GM18861 (cell line): Measurements from ENCODE around the gene ANO6.
"Not testable (repeated sequence)": the region's sequence is repeated elsewhere in the genome, so short reads cannot be mapped to it uniquely, and the experiment has no call there.

ENCODE experiments used
- ATAC-seq: cut with Tn5 transposase; IDR thresholded peaks from one replicate; pipeline ENCODE4 v1.9.1; 2021; ENCODE audit not compliant: unreplicated experiment

ANO6 gene

DNA sequence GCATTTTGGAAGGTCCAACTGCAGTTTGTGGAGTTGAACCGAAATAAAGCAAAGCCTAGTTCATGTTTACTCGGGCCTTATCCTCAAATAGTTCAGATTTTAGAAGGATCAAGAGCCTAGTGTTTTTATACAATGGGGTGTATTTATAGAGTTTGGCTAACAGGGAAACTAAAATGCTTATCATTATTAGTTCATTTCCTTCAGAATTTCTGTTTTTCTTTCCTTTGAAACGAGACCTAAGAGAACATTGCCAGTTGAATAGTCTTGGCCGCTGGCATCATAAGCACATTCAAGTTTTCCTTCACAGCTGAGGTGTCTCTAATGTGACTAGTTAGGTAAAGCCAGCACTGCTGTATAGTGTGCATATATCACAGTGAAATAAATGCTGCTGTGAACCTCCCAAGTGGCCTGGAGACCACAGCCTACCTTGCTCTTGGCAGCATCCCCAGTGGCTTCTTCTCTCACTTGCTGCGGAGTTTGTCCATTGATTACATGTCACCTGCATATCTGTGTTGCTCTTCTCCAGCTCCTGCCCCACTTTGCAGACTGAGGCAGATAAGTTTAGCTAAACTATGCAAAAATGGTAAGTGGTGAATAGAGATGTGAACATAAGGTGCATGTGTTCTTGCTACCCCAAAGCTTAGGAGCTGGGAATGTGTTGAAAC, 88.8 kb downstream of the ANO6 start:
- no peak for ATAC-seq

- no peak for ATAC-seq
Observed at GRCh38 chr12:45305907-45306306, 90.0 kb downstream of the ANO6 start.

GRCh38 chr12:45309836-45310626, 94.1 kb downstream of the ANO6 start:
- ATAC-seq, result no peak

DNA sequence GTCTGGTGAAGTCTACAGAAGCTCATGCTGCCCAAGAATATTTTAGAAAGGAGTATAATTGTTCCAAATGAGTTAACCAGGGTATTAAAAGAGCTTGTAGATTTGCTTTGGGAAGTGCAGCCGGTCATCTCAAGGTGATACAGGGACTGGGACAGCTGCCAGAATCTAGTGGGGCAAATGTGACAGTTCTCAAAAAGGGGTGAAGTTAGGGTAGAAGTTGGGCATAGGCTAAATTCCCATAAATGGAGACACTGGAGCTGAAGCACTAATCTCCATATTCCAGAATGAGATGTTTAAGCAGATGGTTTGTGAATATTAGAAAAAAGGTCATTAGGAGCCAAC, 94.7 kb downstream of the ANO6 start:
- no peak for ATAC-seq

GRCh38 chr12:45312012-45312411, 96.1 kb downstream of the ANO6 start:
- ATAC-seq, result no peak

GRCh38 chr12:45314770-45315169, 98.9 kb downstream of the ANO6 start:
- no peak for ATAC-seq

DNA sequence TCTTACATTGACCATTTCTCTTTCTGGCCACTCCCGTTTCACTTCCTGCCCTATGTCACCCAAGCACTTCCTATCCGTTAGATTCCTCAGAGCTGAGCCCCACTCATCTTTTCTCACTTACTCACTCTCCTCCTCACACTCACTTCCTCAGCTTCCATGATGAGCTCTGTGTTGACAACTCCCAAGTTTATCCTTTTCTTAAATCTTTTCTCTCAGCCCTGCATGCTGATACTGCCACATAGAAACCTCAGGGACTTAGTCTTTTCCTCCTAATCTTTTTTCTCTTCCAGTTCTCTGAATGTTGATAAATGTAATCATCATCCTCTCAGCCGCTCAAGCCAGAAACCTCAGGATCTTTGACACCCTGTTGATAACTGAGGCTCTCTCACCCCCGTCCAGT, 99.6 kb downstream of the ANO6 start:
- no peak for ATAC-seq

GRCh38 chr12:45317261-45317660, 101.4 kb downstream of the ANO6 start:
- ATAC-seq, result not testable (repeated sequence)

GRCh38 chr12:45322810-45323209, 106.9 kb downstream of the ANO6 start:
- ATAC-seq, result no peak

- ATAC-seq, result no peak
Observed at GRCh38 chr12:45324391-45324790, 108.5 kb downstream of the ANO6 start.

GRCh38 chr12:45326358-45326975, 110.6 kb downstream of the ANO6 start:
- no peak for ATAC-seq

DNA sequence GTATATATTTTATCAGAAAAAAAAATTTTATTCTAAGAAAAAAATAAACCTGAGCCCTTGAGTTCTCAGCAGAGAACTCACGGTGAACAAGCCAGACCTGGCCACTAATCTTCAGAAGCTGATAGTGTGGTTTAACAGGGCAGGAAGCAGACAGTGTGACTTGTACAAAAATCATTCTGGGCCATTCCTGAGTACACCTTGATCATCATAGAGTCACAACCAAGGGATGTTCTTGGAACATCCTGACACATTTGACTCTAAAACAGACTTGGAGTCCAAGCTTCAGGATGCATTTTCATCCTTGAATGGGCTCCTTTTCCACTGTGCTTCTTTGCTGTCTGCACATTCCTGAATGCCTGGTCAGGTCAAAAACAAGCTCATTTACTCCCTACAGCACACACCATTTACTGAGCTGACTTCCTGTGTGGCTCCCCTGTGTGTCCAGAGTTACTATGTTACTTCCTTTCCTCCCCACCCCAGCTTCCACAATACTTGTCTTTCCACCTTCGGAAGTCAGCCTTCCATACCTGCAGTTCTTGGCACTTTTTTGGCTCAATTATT, 112.0 kb downstream of the ANO6 start:
- ATAC-seq, result no peak

GRCh38 chr12:45329238-45329637, 113.3 kb downstream of the ANO6 start:
- no peak for ATAC-seq

- no peak for ATAC-seq
Observed at GRCh38 chr12:45329702-45330101, 113.8 kb downstream of the ANO6 start.

- ATAC-seq, result peak; percentile 91
Observed at GRCh38 chr12:45331552-45331951, 115.7 kb downstream of the ANO6 start.

- no peak for ATAC-seq
Observed at GRCh38 chr12:45334396-45334795, 118.5 kb downstream of the ANO6 start.

GRCh38 chr12:45336331-45336730, 120.4 kb downstream of the ANO6 start:
- no peak for ATAC-seq

DNA sequence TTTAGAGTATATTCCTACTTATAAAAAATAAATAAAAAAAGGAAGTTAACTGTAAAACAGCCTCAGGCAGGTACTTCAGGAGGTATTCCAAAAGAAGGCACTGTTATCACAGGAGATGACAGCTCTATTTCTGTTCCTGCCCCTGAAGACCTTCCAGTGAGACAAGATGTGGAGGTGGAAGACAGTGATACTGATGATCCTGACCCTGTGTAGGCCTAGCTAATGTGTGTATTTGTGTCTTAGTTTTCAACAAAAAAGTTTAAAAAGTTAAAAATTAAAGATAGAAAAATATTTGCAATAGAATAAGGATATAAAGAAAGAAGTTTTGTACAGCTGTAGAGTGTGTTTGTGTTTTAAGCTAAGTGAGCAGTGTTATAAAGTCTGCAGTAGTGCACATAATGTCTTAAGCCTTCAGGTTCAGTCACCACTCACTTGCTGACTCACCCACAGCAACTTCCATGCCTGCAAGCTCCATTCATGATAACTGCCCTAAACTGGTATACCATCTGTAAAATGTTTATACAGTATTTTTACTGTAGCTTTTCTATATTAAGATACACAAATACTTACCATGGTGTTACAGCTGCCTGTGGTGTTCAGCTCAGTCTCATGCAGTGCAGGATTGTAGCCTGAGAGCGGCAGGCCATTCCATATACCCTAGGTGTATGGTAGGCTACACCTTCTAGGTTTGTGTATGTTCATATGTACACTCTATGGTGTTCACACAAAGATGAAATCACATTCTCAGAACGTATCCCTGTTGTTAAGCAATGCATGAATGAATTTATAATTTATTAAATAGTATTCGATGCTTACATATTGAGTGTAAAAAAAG, 121.1 kb downstream of the ANO6 start:
- no peak for ATAC-seq

GRCh38 chr12:45337835-45338234, 121.9 kb downstream of the ANO6 start:
- ATAC-seq, result no peak

DNA sequence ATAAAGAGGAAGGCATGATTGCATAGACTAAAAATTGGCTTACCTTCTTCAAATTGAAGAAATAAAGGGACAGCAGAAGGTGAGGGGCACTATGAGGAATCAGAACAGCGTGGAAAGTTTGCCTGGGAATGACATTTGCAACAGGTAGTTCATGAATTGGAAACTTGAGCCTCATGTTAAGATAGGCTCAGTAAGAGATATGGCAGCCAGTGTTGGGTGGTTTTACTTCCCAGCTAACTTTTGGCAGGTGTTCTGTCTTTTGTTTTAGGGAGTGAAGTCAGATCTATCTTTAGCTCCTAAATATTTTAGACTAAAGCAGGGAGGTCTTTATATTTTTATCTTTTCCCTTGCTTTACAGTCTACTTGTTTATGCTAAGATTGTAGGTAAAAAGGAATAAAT, 122.4 kb downstream of the ANO6 start:
- no peak for ATAC-seq

GRCh38 chr12:45339035-45339434, 123.1 kb downstream of the ANO6 start:
- no peak for ATAC-seq
